ENCODE measurements around the gene PROS1.
A peak's percentile ranks its signal among the peaks of the same experiment; 100 is the strongest.

Gene PROS1

DNA sequence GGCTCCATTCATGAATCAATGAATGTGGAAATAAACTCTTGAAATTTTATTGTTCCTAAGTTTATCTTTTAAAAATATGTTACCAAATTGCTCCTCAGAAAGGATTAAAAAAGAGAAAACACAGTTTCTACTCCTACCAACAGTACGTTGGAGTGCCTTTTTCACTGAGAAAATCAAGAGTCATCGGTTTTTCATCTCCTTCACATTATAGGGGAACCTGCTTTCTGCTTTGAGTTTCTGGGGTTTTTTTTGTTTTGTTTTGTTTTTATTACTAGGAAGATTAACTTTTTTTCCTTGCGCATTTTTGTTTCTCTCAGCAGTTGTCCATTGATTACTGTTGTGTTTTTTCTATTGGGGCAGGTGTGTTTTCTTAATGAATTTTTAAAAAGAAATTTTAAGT, 9.7 kb upstream of the PROS1 start:
- no peak for DNase-seq
- Histone ChIP-seq H3K9me3 (ENCODE audit: insufficient read depth, low read length, severe bottlenecking) (no peaks in the 10 kb centered on the region), H3K9ac (ENCODE audit: low read depth, low read length) (no peak overlapping the region), H3K36me3 (ENCODE audit: insufficient read depth, low read length) (no peaks in the 10 kb centered on the region), H4K20me1 (ENCODE audit: insufficient read depth, low read length) (peaks cover 6% of the 10 kb centered on the region; the same call in 1 of the 2 replicates), H2AFZ (ENCODE audit: low read depth, low read length) (no peak overlapping the region), H3K27ac (ENCODE audit: low read length) (no peak overlapping the region), H3K4me3 (ENCODE audit: low read depth in 1 of 2, low read length in 2 of 2) (no peak overlapping the region), H3K4me1 (ENCODE audit: insufficient read depth, low read length) (peaks cover 27% of the 10 kb centered on the region), H3K27me3 (ENCODE audit: insufficient read depth, low read length, poor library complexity) (no peaks in the 10 kb centered on the region), H3K4me2 (ENCODE audit: insufficient read depth, low read length) (0 out of 2 replicates have a peak overlapping the region, but pooled peaks have one; percentile 7), H3K79me2 (ENCODE audit: insufficient read depth, low read length) (peaks cover 51% of the 10 kb centered on the region)
- TF ChIP-seq EZH2 (IDR thresholded peaks at IDR 0.05; ENCODE audit: borderline replicate concordance, low read depth, low read length, severe bottlenecking) (no peak), CTCF (IDR thresholded peaks at IDR 0.05; ENCODE audit: borderline replicate concordance, extremely low read depth, low read length, poor library complexity, severe bottlenecking) (no peak)
- no peak for ATAC-seq (ENCODE audit: insufficient read depth, low read depth)

DNA sequence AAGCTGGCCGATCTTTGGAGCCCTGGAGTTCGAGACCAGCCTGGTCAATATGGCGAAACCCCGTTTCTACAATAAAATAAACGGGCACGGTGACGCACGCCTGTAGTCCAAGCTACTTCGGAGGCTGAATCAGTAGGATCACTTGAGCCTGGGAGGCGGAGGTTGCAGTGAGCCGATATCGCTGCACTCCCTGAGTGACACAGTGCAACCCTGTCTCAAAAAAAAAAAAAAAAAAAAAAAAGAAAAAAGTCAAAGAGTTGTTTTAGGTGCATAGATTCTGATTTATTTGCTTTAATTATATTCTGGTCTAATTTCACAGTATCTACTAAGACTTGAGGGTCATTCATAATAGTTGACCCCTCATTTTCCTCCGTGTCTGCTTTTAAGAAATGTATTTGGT, 8.0 kb upstream of the PROS1 start:
- Histone ChIP-seq H2AFZ (ENCODE audit: low read depth, low read length) (no peak overlapping the region), H3K27ac (ENCODE audit: low read length) (no peak overlapping the region), H3K79me2 (ENCODE audit: insufficient read depth, low read length) (peaks cover 49% of the 10 kb centered on the region), H3K9me3 (ENCODE audit: insufficient read depth, low read length, severe bottlenecking) (no peaks in the 10 kb centered on the region), H3K9ac (ENCODE audit: low read depth, low read length) (peak overlapping the region; percentile 69; the same call in 1 of the 2 replicates), H3K27me3 (ENCODE audit: insufficient read depth, low read length, poor library complexity) (no peaks in the 10 kb centered on the region), H3K4me1 (ENCODE audit: insufficient read depth, low read length) (peaks cover 27% of the 10 kb centered on the region), H3K4me3 (ENCODE audit: low read depth in 1 of 2, low read length in 2 of 2) (peak overlapping the region in 1 of 2 experiments; percentile 94; a peak in 1 of 4 replicates), H3K36me3 (ENCODE audit: insufficient read depth, low read length) (no peaks in the 10 kb centered on the region), H4K20me1 (ENCODE audit: insufficient read depth, low read length) (peaks cover 2% of the 10 kb centered on the region; the same call in 1 of the 2 replicates), H3K4me2 (ENCODE audit: insufficient read depth, low read length) (peak overlapping the region; percentile 90)
- no peak for TF ChIP-seq EZH2 (IDR thresholded peaks at IDR 0.05; ENCODE audit: borderline replicate concordance, low read depth, low read length, severe bottlenecking)
- no peak for TF ChIP-seq CTCF (IDR thresholded peaks at IDR 0.05; ENCODE audit: borderline replicate concordance, extremely low read depth, low read length, poor library complexity, severe bottlenecking)
- DNase-seq (no peak), ATAC-seq (ENCODE audit: insufficient read depth, low read depth) (no peak)

GRCh38 chr3:93979850-93980676, 6.4 kb upstream of the PROS1 start, which contains the start of gene ARL13B:
ARL13B (plus strand) TSS chr3:93980155; CDS start chr3:93980424, 269 bp downstream.
- peaks cover 27% of the 10 kb centered on the region for H3K4me1 ChIP-seq (ENCODE audit: insufficient read depth, low read length)
- H3K27ac ChIP-seq (ENCODE audit: low read length), result peak within 1 kb of the TSS; percentile 70
- peak within 1 kb of the TSS; percentile 69 for H3K9ac ChIP-seq (ENCODE audit: low read depth, low read length)
- peak within 1 kb of the TSS; percentile 90 for H3K4me2 ChIP-seq (ENCODE audit: insufficient read depth, low read length)
- H2AFZ ChIP-seq (ENCODE audit: low read depth, low read length), result peak within 1 kb of the TSS; percentile 93
- no peaks in the 10 kb centered on the region for H3K27me3 ChIP-seq (ENCODE audit: insufficient read depth, low read length, poor library complexity)
- H3K36me3 ChIP-seq (ENCODE audit: insufficient read depth, low read length), result no peaks in the 10 kb centered on the region
- TF ChIP-seq CTCF (IDR thresholded peaks at IDR 0.05; ENCODE audit: borderline replicate concordance, extremely low read depth, low read length, poor library complexity, severe bottlenecking) (no peak), EZH2 (IDR thresholded peaks at IDR 0.05; ENCODE audit: borderline replicate concordance, low read depth, low read length, severe bottlenecking) (no peak)
- peak; percentile 96 for DNase-seq
- ATAC-seq (ENCODE audit: insufficient read depth, low read depth), result peak; percentile 100
- no peaks in the 10 kb centered on the region for H3K9me3 ChIP-seq (ENCODE audit: insufficient read depth, low read length, severe bottlenecking)
- peak within 1 kb of the TSS; percentile 67 to 94 for H3K4me3 ChIP-seq (ENCODE audit: low read depth in 1 of 2, low read length in 2 of 2)
- H4K20me1 ChIP-seq (ENCODE audit: insufficient read depth, low read length), result peaks cover 2% of the 10 kb centered on the region; the same call in 1 of the 2 replicates
- peaks cover 42% of the 10 kb centered on the region for H3K79me2 ChIP-seq (ENCODE audit: insufficient read depth, low read length)

All from DND-41 (cell line).